ENCODE measurements around the gene ASIC2.

Gene ASIC2

GRCh38 chr17:32998111-32998886, 294.8 kb downstream of the ASIC2 start (continued):
- no peak for TF ChIP-seq SCRT1 (tag by site-specific recombination; IDR thresholded peaks at IDR 0.05; ENCODE audit: borderline replicate concordance)

GRCh38 chr17:32995416-32996045, 297.6 kb downstream of the ASIC2 start:
- CTCF ChIA-PET = interaction anchor here (0.6 to 1.0 kb wide), 4 partner anchors 38 to 217 kb away, joined by 3 to 5 read pairs (median 4); no protein-coding TSS in a partner anchor
- H3K4me3 ChIP-seq (ENCODE audit: low read depth, low read length) = no peak overlapping the region
- no peaks in the 10 kb centered on the region for H3K9me3 ChIP-seq (ENCODE audit: control insufficient read depth, insufficient read depth, low read depth, low read length)
- TF ChIP-seq ZNF37A (tag by site-specific recombination; IDR thresholded peaks at IDR 0.05) (no peak), ZNF354C (tag by site-specific recombination; IDR thresholded peaks at IDR 0.05; ENCODE audit: borderline replicate concordance, low read depth) (no peak), ZNF132 (tag by site-specific recombination; IDR thresholded peaks at IDR 0.05; ENCODE audit: borderline replicate concordance) (no peak), ZFP41 (tag by site-specific recombination; IDR thresholded peaks at IDR 0.05; ENCODE audit: borderline replicate concordance) (no peak), ZNF571 (tag by site-specific recombination; IDR thresholded peaks at IDR 0.05) (no peak), ZNF645 (tag by site-specific recombination; IDR thresholded peaks at IDR 0.05) (no peak), ZFP69B (tag by site-specific recombination; IDR thresholded peaks at IDR 0.05) (no peak), ZBTB26 (tag by site-specific recombination; optimal IDR thresholded peaks at IDR 0.05) (no peak), ZNF473 (tag by site-specific recombination; IDR thresholded peaks at IDR 0.05) (no peak), ZNF248 (tag by site-specific recombination; IDR thresholded peaks at IDR 0.05) (no peak), ZNF19 (tag by site-specific recombination; IDR thresholded peaks at IDR 0.05; ENCODE audit: low read depth) (no peak), ZNF311 (tag by site-specific recombination; IDR thresholded peaks at IDR 0.05; ENCODE audit: borderline replicate concordance) (no peak), SP2 (tag by site-specific recombination; IDR thresholded peaks at IDR 0.05) (no peak)
- TF ChIP-seq, protein P1, sequence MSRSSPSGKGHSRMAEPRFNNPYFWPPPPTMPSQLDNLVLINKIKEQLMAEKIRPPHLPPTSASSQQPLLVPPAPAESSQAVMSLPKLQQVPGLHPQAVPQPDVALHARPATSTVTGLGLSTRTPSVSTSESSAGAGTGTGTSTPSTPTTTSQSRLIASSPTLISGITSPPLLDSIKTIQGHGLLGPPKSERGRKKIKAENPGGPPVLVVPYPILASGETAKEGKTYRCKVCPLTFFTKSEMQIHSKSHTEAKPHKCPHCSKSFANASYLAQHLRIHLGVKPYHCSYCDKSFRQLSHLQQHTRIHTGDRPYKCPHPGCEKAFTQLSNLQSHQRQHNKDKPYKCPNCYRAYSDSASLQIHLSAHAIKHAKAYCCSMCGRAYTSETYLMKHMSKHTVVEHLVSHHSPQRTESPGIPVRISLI (tag by site-specific recombination; IDR thresholded peaks at IDR 0.05) = no peak
- TF ChIP-seq, protein P2, sequence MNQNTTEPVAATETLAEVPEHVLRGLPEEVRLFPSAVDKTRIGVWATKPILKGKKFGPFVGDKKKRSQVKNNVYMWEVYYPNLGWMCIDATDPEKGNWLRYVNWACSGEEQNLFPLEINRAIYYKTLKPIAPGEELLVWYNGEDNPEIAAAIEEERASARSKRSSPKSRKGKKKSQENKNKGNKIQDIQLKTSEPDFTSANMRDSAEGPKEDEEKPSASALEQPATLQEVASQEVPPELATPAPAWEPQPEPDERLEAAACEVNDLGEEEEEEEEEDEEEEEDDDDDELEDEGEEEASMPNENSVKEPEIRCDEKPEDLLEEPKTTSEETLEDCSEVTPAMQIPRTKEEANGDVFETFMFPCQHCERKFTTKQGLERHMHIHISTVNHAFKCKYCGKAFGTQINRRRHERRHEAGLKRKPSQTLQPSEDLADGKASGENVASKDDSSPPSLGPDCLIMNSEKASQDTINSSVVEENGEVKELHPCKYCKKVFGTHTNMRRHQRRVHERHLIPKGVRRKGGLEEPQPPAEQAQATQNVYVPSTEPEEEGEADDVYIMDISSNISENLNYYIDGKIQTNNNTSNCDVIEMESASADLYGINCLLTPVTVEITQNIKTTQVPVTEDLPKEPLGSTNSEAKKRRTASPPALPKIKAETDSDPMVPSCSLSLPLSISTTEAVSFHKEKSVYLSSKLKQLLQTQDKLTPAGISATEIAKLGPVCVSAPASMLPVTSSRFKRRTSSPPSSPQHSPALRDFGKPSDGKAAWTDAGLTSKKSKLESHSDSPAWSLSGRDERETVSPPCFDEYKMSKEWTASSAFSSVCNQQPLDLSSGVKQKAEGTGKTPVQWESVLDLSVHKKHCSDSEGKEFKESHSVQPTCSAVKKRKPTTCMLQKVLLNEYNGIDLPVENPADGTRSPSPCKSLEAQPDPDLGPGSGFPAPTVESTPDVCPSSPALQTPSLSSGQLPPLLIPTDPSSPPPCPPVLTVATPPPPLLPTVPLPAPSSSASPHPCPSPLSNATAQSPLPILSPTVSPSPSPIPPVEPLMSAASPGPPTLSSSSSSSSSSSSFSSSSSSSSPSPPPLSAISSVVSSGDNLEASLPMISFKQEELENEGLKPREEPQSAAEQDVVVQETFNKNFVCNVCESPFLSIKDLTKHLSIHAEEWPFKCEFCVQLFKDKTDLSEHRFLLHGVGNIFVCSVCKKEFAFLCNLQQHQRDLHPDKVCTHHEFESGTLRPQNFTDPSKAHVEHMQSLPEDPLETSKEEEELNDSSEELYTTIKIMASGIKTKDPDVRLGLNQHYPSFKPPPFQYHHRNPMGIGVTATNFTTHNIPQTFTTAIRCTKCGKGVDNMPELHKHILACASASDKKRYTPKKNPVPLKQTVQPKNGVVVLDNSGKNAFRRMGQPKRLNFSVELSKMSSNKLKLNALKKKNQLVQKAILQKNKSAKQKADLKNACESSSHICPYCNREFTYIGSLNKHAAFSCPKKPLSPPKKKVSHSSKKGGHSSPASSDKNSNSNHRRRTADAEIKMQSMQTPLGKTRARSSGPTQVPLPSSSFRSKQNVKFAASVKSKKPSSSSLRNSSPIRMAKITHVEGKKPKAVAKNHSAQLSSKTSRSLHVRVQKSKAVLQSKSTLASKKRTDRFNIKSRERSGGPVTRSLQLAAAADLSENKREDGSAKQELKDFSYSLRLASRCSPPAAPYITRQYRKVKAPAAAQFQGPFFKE (tag by site-specific recombination; IDR thresholded peaks at IDR 0.05; ENCODE audit: borderline replicate concordance) = no peak
- TF ChIP-seq, protein P3, sequence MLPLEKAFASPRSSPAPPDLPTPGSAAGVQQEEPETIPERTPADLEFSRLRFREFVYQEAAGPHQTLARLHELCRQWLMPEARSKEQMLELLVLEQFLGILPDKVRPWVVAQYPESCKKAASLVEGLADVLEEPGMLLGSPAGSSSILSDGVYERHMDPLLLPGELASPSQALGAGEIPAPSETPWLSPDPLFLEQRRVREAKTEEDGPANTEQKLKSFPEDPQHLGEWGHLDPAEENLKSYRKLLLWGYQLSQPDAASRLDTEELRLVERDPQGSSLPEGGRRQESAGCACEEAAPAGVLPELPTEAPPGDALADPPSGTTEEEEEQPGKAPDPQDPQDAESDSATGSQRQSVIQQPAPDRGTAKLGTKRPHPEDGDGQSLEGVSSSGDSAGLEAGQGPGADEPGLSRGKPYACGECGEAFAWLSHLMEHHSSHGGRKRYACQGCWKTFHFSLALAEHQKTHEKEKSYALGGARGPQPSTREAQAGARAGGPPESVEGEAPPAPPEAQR (tag by site-specific recombination; IDR thresholded peaks at IDR 0.05) = no peak
- POLR2A ChIA-PET = no interaction called here
- H3K4me1 ChIP-seq (ENCODE audit: control insufficient read depth, insufficient read depth, low read length) = no peaks in the 10 kb centered on the region
- no peaks in the 10 kb centered on the region for H3K36me3 ChIP-seq (ENCODE audit: control insufficient read depth in 2 of 2, insufficient read depth in 1 of 2, low read length in 2 of 2)
- H3K27ac ChIP-seq (ENCODE audit: extremely low read depth, low read depth, low read length) = no peak overlapping the region
